ENCODE measurements around the gene CFAP20. TPM values are rescaled to one million over a fixed set of nuclear protein-coding genes. Genes with fewer than 3 reads are reported as not detected.

The CFAP20 gene
- total and polyA plus RNA-seq, 2 of the 13 experiments (the other 11 are each of a cell fraction or from before 2014, with no cell fraction given) = 73.1 to 87.4 TPM

DNA sequence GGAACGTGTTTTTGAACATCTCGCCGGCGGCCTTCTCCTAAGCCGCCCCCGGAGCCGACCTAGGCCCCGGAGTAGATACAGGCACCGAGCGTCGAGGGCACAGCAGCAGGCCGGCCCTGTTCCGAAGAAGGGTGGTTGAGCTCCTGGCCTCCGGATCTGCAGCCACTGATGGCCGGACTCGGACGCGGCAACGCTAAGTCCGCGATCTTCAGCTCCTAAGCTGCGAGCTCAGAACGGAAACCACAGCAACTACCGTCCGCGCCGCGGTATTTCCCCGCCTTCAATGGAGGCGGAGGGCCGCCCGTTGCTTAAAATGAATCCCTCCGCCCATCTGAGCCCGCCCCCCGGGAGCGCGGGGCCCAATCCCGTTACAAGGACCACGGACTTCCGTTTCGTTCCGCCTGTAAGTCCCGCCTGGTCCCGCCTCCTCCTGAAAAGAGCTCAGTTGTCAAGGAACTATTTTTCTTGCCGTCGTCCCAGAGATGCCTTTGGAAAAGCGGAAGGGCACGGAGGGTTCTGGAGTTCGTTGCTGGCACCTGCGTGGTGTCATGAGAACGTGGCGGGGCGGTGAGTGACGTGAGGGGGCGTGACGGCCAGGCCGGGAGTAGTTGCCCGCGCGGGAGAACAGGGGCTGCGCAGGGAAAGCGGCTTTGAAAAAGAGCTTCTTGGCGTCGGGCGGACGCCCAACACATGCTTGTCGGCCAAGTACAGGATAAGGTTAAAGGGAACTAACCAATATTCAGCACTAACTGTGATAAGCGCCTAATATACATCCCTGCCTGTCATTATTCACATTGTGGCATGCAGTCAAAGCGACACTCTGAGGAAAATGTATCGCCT lies at the start of gene CFAP20 (continued):
- TF ChIP-seq, protein P1, sequence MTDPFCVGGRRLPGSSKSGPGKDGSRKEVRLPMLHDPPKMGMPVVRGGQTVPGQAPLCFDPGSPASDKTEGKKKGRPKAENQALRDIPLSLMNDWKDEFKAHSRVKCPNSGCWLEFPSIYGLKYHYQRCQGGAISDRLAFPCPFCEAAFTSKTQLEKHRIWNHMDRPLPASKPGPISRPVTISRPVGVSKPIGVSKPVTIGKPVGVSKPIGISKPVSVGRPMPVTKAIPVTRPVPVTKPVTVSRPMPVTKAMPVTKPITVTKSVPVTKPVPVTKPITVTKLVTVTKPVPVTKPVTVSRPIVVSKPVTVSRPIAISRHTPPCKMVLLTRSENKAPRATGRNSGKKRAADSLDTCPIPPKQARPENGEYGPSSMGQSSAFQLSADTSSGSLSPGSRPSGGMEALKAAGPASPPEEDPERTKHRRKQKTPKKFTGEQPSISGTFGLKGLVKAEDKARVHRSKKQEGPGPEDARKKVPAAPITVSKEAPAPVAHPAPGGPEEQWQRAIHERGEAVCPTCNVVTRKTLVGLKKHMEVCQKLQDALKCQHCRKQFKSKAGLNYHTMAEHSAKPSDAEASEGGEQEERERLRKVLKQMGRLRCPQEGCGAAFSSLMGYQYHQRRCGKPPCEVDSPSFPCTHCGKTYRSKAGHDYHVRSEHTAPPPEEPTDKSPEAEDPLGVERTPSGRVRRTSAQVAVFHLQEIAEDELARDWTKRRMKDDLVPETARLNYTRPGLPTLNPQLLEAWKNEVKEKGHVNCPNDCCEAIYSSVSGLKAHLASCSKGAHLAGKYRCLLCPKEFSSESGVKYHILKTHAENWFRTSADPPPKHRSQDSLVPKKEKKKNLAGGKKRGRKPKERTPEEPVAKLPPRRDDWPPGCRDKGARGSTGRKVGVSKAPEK (CRISPR knock-in tag; IDR thresholded peaks at IDR 0.05; ENCODE audit: borderline replicate concordance) = peak; percentile 45; the same call in 1 of the 2 replicates
- TF ChIP-seq ZNF577 (CRISPR knock-in tag; IDR thresholded peaks at IDR 0.05; ENCODE audit: borderline replicate concordance, low read depth) (0 out of 2 replicates have a peak, but pooled peaks have one; percentile 49), SNRNP70 (IDR thresholded peaks at IDR 0.05; ENCODE audit: low read depth, low read length) (no peak), RCOR2 (CRISPR knock-in tag; IDR thresholded peaks at IDR 0.05) (peak; percentile 70; the same call in 1 of the 2 replicates), ZNF343 (CRISPR knock-in tag; IDR thresholded peaks at IDR 0.05) (peak; percentile 94), BORCS8-MEF2B (CRISPR knock-in tag; IDR thresholded peaks at IDR 0.05) (peak; percentile 96), KDM6A (CRISPR knock-in tag; IDR thresholded peaks at IDR 0.05; ENCODE audit: low read depth) (0 out of 2 replicates have a peak, but pooled peaks have one; percentile 10), ZSCAN20 (CRISPR knock-in tag; IDR thresholded peaks at IDR 0.05; ENCODE audit: borderline replicate concordance) (peak; percentile 68; the same call in 1 of the 2 replicates), NFYB (CRISPR knock-in tag; IDR thresholded peaks at IDR 0.05) (peak; percentile 99), ZNF326 (CRISPR knock-in tag; IDR thresholded peaks at IDR 0.05; ENCODE audit: borderline replicate concordance) (no peak)
- TF ChIP-seq, protein P2, sequence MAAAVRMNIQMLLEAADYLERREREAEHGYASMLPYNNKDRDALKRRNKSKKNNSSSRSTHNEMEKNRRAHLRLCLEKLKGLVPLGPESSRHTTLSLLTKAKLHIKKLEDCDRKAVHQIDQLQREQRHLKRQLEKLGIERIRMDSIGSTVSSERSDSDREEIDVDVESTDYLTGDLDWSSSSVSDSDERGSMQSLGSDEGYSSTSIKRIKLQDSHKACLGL (CRISPR knock-in tag; IDR thresholded peaks at IDR 0.05) = peak; percentile 91
- TF ChIP-seq, protein P3, sequence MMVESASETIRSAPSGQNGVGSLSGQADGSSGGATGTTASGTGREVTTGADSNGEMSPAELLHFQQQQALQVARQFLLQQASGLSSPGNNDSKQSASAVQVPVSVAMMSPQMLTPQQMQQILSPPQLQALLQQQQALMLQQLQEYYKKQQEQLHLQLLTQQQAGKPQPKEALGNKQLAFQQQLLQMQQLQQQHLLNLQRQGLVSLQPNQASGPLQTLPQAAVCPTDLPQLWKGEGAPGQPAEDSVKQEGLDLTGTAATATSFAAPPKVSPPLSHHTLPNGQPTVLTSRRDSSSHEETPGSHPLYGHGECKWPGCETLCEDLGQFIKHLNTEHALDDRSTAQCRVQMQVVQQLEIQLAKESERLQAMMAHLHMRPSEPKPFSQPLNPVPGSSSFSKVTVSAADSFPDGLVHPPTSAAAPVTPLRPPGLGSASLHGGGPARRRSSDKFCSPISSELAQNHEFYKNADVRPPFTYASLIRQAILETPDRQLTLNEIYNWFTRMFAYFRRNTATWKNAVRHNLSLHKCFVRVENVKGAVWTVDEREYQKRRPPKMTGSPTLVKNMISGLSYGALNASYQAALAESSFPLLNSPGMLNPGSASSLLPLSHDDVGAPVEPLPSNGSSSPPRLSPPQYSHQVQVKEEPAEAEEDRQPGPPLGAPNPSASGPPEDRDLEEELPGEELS (CRISPR knock-in tag; IDR thresholded peaks at IDR 0.05) = peak; percentile 83
- TF ChIP-seq, protein P4, sequence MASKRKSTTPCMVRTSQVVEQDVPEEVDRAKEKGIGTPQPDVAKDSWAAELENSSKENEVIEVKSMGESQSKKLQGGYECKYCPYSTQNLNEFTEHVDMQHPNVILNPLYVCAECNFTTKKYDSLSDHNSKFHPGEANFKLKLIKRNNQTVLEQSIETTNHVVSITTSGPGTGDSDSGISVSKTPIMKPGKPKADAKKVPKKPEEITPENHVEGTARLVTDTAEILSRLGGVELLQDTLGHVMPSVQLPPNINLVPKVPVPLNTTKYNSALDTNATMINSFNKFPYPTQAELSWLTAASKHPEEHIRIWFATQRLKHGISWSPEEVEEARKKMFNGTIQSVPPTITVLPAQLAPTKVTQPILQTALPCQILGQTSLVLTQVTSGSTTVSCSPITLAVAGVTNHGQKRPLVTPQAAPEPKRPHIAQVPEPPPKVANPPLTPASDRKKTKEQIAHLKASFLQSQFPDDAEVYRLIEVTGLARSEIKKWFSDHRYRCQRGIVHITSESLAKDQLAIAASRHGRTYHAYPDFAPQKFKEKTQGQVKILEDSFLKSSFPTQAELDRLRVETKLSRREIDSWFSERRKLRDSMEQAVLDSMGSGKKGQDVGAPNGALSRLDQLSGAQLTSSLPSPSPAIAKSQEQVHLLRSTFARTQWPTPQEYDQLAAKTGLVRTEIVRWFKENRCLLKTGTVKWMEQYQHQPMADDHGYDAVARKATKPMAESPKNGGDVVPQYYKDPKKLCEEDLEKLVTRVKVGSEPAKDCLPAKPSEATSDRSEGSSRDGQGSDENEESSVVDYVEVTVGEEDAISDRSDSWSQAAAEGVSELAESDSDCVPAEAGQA (IDR thresholded peaks at IDR 0.05; ENCODE audit: low read depth) = peak; percentile 90
- TF ChIP-seq, protein P4 (CRISPR knock-in tag; IDR thresholded peaks at IDR 0.05; ENCODE audit: borderline replicate concordance) = peak; percentile 79
- TF ChIP-seq, protein P5, sequence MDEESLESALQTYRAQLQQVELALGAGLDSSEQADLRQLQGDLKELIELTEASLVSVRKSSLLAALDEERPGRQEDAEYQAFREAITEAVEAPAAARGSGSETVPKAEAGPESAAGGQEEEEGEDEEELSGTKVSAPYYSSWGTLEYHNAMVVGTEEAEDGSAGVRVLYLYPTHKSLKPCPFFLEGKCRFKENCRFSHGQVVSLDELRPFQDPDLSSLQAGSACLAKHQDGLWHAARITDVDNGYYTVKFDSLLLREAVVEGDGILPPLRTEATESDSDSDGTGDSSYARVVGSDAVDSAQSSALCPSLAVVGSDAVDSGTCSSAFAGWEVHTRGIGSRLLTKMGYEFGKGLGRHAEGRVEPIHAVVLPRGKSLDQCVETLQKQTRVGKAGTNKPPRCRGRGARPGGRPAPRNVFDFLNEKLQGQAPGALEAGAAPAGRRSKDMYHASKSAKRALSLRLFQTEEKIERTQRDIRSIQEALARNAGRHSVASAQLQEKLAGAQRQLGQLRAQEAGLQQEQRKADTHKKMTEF (CRISPR knock-in tag; IDR thresholded peaks at IDR 0.05) = peak; percentile 97

All from HepG2 (cell line).